GM23338 (cell line): ENCODE measurements around the gene FADD.

Experiments used
- CTCF ChIP-seq, 2 experiments: fragments of 200-600 bp in 1 of 2; sonication (generic) in 1 of 2; conservative IDR thresholded peaks; 2 replicates each; pipeline versions ENCODE4 v1.5.1 to v1.6.1; 2016 to 2017; ENCODE audit warnings: antibody characterized with exemption in 2 of 2, low read depth in 2 of 2, mild to moderate bottlenecking in 2 of 2, moderate library complexity in 1 of 2
- ETS1 ChIP-seq: IDR thresholded peaks from 2 replicates; pipeline ENCODE4 v1.6.1; 2016; ENCODE audit warnings: antibody characterized with exemption
- EZH2phosphoT487 ChIP-seq: fragments of 200-600 bp; sonication (generic); IDR thresholded peaks from one replicate; pipeline ENCODE4 v1.8.1; 2018; ENCODE audit warnings: antibody characterized with exemption; ENCODE audit not compliant: unreplicated experiment
- POLR2AphosphoS5 ChIP-seq: IDR thresholded peaks from 2 replicates; pipeline ENCODE4 v1.6.1; 2016; ENCODE audit warnings: antibody characterized with exemption, low read depth

- TF ChIP-seq CTCF (conservative IDR thresholded peaks at IDR 0.05; ENCODE audit: low read depth in 2 of 2) = no peak
- TF ChIP-seq POLR2AphosphoS5 = no peak
- TF ChIP-seq EZH2phosphoT487 = no peak
- TF ChIP-seq ETS1 = no peak
Measured at GRCh38 chr11:70192666-70193410, 10.3 kb upstream of the FADD start.
